ENCODE measurements around the gene FRY.

The FRY gene

GRCh38 chr13:32016631-32017030 is 14.9 kb upstream of the FRY start:
- no peak for DNase-seq (ENCODE audit: low read depth in 2 of 2)

GRCh38 chr13:32017474-32017873 is 14.1 kb upstream of the FRY start:
- DNase-seq (ENCODE audit: low read depth in 2 of 2), result no peak

- no peak for DNase-seq (ENCODE audit: low read depth in 2 of 2)
Observed at GRCh38 chr13:32019612-32020233, 11.9 kb upstream of the FRY start.

GRCh38 chr13:32021785-32022184 is 9.8 kb upstream of the FRY start:
- DNase-seq (ENCODE audit: low read depth in 2 of 2), result no peak

DNA sequence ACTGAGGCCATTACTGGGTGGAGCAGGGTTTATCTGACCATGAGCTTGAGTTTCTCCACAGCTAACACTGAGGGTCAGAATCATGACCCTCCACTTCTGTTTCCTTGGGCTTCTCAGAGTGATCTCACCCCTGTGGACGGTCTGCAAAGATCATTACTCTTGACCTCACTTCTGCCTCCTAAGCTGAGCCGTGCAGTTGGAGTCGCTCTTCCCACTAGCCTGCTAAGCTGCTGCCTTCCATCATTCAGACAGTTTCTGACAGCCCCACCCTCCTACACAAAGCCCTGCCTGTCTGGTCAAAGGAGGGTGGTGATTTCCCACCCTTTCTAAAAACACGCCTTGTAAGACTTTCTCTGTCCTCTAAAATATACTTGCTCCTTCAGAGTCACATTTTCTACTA is 9.3 kb upstream of the FRY start:
- no peak for DNase-seq (ENCODE audit: low read depth in 2 of 2)

DNA sequence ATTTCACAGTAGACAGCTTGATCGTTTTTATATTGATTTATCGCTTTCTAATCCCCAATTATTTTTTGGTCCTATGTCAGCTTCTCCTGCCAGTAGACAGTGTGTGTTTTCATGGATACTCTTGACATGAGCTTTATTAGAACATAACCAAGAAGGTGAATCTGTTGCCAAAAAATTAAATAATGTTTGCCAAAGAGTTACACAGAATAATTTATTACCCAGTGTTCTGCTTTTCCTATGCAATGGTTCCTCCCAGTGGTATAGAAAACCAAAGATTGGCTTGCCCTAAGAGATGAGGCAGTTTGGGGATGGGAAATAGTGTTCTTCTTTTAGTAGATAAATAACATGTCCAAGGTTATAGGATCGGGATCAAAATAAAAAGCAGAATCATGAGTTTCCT is 8.5 kb upstream of the FRY start:
- no peak for DNase-seq (ENCODE audit: low read depth in 2 of 2)

DNA sequence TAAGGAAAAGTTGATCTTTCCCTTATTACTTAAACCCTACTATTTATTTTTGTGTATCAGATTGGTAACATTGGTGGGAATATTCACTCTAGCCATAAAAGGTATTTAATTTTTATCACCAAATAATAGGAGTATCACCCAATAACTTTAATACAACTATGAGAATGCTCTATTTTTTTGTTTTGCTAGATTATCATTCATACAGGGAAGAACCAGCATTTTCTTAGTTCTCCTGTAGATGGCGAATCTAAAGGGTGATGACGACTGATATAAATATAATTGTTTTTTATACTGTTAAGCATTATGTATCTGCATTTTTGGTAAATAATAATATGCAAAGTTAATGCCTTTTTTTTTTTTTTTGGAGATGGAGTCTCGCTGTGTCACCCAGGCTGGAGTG is 7.9 kb upstream of the FRY start:
- DNase-seq (ENCODE audit: low read depth in 2 of 2), result no peak

DNA sequence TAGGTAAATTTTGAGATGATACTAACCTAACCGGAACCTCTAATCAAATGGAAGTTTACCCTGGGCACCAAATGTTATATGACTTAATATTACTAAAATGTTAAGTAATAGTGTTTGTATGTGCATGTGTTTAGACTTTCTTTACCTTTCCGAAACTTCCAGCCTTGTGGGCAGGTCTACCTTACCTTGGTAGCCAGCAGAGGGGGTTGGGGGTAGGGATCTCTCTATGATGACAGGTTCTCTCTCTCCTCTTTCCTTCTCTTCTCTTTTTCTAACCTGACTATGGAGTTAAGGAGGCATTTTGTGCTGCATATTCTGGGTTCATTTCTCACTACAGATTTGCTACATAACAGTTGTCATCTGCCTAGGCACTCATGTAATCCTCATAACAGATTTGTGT is 6.8 kb upstream of the FRY start:
- DNase-seq (ENCODE audit: low read depth in 2 of 2), result no peak

GRCh38 chr13:32025730-32026129 is 5.8 kb upstream of the FRY start:
- DNase-seq (ENCODE audit: low read depth in 2 of 2), result no peak

- DNase-seq (ENCODE audit: low read depth in 2 of 2), result no peak
Observed at GRCh38 chr13:32026623-32027022, 5.0 kb upstream of the FRY start.

GRCh38 chr13:32028711-32029110 is 2.9 kb upstream of the FRY start:
- DNase-seq (ENCODE audit: low read depth in 2 of 2), result no peak

DNA sequence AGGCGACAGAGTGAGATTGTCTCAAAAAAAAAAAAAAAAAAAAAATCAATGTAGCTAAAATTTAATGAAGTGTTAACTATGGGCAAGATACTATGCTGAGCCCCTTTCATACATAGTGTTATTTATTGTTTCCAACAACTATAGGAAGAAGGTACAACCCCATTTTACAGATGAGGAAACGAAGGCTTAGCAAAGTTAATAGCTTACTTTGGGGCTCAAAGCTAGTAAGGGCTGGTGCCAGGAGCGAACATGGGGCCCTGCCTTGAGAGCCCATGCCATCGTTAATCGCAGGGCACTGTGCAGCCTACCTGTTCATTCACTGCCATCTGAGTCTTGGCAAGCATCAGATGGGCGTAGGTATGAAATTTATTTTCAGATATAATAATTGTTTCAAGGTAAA is 1.9 kb upstream of the FRY start:
- DNase-seq (ENCODE audit: low read depth in 2 of 2), result no peak

DNA sequence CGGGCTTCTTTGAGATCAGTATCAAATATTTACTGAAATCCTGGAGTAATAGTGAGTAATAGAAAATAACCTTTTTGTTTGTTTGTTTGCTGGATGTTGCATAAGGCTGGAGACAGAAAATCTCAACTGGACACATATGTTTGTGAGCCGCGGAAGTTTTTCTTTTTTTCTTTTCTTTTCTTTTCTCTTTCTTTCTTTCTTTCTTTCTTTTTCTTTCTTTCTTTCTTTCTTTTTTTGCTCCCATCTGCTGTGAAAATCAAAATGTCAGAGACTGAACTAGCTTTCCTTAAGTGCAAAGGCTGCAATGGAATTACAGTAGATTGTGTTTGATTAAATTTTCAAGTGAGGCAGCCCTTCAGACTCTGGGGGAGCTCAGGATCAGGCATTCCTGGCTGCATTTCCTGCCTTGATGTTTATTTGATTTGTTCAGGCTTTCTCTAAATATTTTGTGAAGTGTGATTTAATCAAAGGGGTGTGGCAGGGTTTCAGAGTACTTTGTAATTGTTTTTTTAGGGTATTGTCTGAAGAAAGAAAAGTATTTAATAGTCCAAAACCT is 319 bp downstream of the FRY start:
- no peak for DNase-seq (ENCODE audit: low read depth in 2 of 2)

GRCh38 chr13:32032759-32033158 is 1.2 kb downstream of the FRY start:
- DNase-seq (ENCODE audit: low read depth in 2 of 2), result no peak

DNA sequence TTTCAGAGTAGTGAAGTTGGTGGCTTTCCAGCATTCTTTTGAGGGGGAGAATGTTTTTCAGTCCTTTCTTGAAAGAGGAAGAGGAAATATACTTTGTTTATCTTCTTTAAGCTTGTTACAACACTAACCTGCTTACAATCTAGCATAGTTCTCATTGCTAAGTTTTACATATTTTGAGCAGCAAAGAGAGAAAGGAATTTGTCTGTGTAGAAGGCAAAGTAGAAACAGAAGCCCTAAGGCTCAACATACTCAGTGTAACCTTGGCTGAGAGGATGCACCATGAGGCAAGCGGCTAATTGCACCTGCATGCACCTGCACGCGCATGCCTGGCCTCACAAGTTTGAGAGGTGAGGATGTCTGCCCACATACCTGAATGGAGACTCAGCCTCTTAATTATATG is 2.2 kb downstream of the FRY start:
- DNase-seq (ENCODE audit: low read depth in 2 of 2), result no peak

DNA sequence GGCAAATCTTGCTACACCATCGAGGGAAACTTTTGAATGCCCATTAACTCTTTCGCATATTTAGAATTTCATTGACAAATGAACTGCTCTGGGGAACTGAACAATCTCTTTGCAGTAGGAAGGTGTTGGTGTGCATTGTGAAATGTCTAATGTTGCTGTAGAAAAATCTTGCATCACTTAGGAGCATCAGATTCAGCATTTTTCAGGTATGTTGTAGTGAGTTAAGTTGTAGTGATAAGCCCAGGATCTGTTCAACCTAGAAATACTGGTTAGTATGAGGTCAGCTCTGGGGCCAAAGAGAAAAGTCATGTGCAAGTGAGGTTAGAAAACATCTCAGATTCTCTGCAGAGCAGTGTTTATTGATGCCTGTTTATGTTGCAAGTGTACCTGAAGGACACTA is 4.1 kb downstream of the FRY start:
- no peak for DNase-seq (ENCODE audit: low read depth in 2 of 2)

GRCh38 chr13:32036126-32036695 is 4.6 kb downstream of the FRY start:
- no peak for DNase-seq (ENCODE audit: low read depth in 2 of 2)

GRCh38 chr13:32036757-32037156 is 5.2 kb downstream of the FRY start:
- no peak for DNase-seq (ENCODE audit: low read depth in 2 of 2)

GRCh38 chr13:32037471-32037870 is 5.9 kb downstream of the FRY start:
- DNase-seq (ENCODE audit: low read depth in 2 of 2), result no peak

GRCh38 chr13:32038343-32038742 is 6.8 kb downstream of the FRY start:
- DNase-seq (ENCODE audit: low read depth in 2 of 2), result no peak

GRCh38 chr13:32039056-32039455 is 7.5 kb downstream of the FRY start:
- DNase-seq (ENCODE audit: low read depth in 2 of 2), result no peak

DNA sequence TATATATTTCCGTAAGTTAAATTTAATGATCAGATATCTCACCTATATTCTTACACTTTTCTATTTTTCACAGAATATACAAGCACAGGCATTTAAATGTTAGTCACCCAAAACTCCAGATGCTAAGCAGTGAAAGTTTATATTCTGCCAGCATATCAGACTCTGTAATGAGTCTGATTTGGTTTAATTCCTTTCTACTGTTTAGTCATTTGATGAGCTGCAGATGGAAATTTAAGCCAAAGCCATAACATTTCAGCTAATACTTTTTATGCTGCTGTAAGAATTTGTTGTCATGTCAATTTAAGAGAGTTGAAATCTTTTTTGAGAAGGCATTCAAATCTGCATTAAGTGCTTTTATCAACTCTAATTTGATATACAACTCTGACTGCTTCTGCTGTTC is 8.0 kb downstream of the FRY start:
- no peak for DNase-seq (ENCODE audit: low read depth in 2 of 2)

- no peak for DNase-seq (ENCODE audit: low read depth in 2 of 2)
Observed at GRCh38 chr13:32040052-32040642, 8.6 kb downstream of the FRY start.

DNA sequence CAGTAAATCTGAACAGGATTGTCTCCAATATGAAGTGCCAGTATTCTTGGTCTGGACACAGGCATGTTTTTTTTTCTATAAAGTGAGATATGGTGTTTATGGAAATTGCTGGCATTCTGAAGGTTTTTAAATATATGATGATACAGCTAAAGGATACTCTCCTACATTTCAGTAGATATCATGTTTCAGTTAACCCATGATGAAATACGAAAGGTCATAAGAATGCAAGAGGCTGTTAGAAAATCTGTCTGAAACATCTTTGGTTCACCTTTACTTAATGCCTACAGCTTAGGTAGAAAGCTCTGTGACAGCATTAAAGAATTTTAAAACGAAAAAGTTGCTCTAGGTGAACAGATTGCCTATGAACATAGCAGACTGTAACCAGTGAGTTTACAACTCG is 9.1 kb downstream of the FRY start:
- no peak for DNase-seq (ENCODE audit: low read depth in 2 of 2)

Measured in stimulated activated CD4-positive, alpha-beta T cell treated with anti-CD3 and anti-CD28 coated beads, Interleukin-4, amount 100 ng/mL, for 48 hours (primary cell).